ENCODE data around the gene YAP1.

Gene YAP1

DNA sequence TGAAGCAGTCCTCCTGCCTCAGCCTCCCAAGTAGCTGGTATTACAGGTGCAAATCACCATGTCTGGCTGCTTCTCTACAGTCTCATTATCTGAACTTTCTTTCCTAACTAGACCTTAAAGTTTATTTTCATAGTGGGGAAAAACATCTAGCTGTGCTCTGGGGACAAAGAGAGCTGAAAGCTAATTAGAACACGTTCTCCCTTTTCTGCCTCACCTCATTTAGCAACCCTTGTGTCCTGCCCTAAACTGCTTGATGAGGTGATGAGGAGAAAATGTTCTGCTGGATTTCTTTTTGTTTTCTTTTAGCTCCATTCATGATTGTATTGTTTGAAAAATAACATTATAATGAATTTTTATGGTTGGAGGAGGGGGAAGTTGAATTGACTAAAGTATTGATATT is 84.7 kb downstream of the YAP1 start:
- TF ChIP-seq FOXP2 (optimal IDR thresholded peaks at IDR 0.05; ENCODE audit: borderline replicate concordance, extremely low read depth, extremely low read length, insufficient read depth), result no peak
- no peak for TF ChIP-seq POLR2AphosphoS5 (IDR thresholded peaks at IDR 0.05; ENCODE audit: low read depth, low read length)
- TF ChIP-seq SIN3A (IDR thresholded peaks at IDR 0.05; ENCODE audit: borderline replicate concordance, insufficient read depth, low read length), result no peak
- TF ChIP-seq TAF1 (IDR thresholded peaks at IDR 0.05; ENCODE audit: borderline replicate concordance, insufficient read depth, low read length), result no peak
- TF ChIP-seq REST (IDR thresholded peaks at IDR 0.05; ENCODE audit: insufficient read depth in 1 of 2, low read depth in 2 of 2, low read length in 2 of 2), result no peak

GRCh38 chr11:102196351-102196750 is 86.1 kb downstream of the YAP1 start:
- no peak for TF ChIP-seq REST (IDR thresholded peaks at IDR 0.05; ENCODE audit: insufficient read depth in 1 of 2, low read depth in 2 of 2, low read length in 2 of 2)
- no peak for TF ChIP-seq FOXP2 (optimal IDR thresholded peaks at IDR 0.05; ENCODE audit: borderline replicate concordance, extremely low read depth, extremely low read length, insufficient read depth)
- no peak for TF ChIP-seq SIN3A (IDR thresholded peaks at IDR 0.05; ENCODE audit: borderline replicate concordance, insufficient read depth, low read length)
- TF ChIP-seq POLR2AphosphoS5 (IDR thresholded peaks at IDR 0.05; ENCODE audit: low read depth, low read length), result no peak
- no peak for TF ChIP-seq TAF1 (IDR thresholded peaks at IDR 0.05; ENCODE audit: borderline replicate concordance, insufficient read depth, low read length)

DNA sequence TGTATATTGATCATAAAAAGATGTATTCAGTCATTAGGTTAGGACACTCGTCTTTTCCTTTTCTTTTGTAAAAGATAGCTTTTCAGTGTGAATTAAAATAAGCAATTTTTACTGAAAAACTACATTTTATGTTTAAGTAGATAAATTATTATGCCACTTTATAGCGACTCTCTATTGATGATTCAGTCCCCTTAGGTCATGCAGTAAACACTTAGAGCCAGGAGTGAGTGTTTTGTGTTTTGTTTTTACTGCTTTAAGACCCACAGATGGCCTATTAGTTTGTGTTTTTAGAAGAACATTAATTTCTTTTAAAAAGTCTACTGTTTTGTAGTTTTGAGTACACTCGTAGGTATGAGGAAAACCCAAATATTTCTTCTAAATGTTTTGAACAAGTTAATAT is 86.6 kb downstream of the YAP1 start:
- TF ChIP-seq POLR2AphosphoS5 (IDR thresholded peaks at IDR 0.05; ENCODE audit: low read depth, low read length) (no peak), TAF1 (IDR thresholded peaks at IDR 0.05; ENCODE audit: borderline replicate concordance, insufficient read depth, low read length) (no peak), SIN3A (IDR thresholded peaks at IDR 0.05; ENCODE audit: borderline replicate concordance, insufficient read depth, low read length) (no peak), FOXP2 (optimal IDR thresholded peaks at IDR 0.05; ENCODE audit: borderline replicate concordance, extremely low read depth, extremely low read length, insufficient read depth) (no peak), REST (IDR thresholded peaks at IDR 0.05; ENCODE audit: insufficient read depth in 1 of 2, low read depth in 2 of 2, low read length in 2 of 2) (no peak)

DNA sequence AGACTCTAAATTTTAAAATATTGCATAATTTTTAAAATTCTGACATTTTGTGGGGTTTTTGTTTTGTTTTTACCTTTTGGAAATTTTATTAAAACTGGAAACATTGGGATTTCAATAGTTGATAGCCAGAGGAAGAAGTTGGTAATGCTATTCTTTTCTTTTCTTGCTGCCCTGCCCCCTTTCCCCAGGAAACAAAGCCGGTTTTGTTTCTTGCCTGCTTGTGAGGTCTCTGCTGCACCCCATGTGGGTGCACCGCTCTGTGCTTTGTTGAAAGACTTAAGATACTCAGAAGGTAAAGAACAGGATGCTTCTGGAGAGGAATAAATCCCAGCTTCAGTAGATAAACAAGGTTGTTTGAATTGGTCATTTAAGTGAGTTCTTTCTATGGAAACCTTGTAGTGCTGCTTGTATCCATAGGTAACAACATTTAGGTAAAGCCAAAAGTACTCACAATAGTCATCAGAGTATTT is 87.5 kb downstream of the YAP1 start:
- TF ChIP-seq REST (IDR thresholded peaks at IDR 0.05; ENCODE audit: insufficient read depth in 1 of 2, low read depth in 2 of 2, low read length in 2 of 2) (no peak), FOXP2 (optimal IDR thresholded peaks at IDR 0.05; ENCODE audit: borderline replicate concordance, extremely low read depth, extremely low read length, insufficient read depth) (no peak), POLR2AphosphoS5 (IDR thresholded peaks at IDR 0.05; ENCODE audit: low read depth, low read length) (no peak), SIN3A (IDR thresholded peaks at IDR 0.05; ENCODE audit: borderline replicate concordance, insufficient read depth, low read length) (no peak), TAF1 (IDR thresholded peaks at IDR 0.05; ENCODE audit: borderline replicate concordance, insufficient read depth, low read length) (no peak)

DNA sequence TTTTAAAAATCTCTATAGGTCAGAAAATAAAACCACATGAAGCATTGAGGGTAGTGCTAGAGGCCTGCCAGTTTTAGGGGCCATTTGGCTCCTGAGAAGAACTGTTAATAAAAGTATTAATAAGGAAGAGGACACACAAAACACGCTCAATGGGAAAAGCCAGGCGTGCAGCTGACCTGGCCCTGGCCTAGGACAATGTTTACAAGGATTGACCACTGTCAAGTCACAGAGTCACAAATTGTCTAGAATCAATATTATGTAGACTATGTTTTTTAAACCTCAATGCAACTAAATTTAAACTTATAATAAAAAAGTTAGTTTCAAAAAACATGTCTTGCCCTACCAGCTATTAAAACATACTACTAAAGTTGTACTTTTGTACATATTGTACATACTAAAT is 89.4 kb downstream of the YAP1 start:
- TF ChIP-seq TAF1 (IDR thresholded peaks at IDR 0.05; ENCODE audit: borderline replicate concordance, insufficient read depth, low read length), result no peak
- TF ChIP-seq SIN3A (IDR thresholded peaks at IDR 0.05; ENCODE audit: borderline replicate concordance, insufficient read depth, low read length), result no peak
- no peak for TF ChIP-seq REST (IDR thresholded peaks at IDR 0.05; ENCODE audit: insufficient read depth in 1 of 2, low read depth in 2 of 2, low read length in 2 of 2)
- TF ChIP-seq POLR2AphosphoS5 (IDR thresholded peaks at IDR 0.05; ENCODE audit: low read depth, low read length), result no peak
- TF ChIP-seq FOXP2 (optimal IDR thresholded peaks at IDR 0.05; ENCODE audit: borderline replicate concordance, extremely low read depth, extremely low read length, insufficient read depth), result no peak
